GM13976 (cell line): ENCODE results near the gene DAAM1.

ENCODE experiments used
- DNase-seq: peaks from one replicate; pipeline ENCODE4 v3.0.0; 2012; ENCODE audit warnings: low spot score
- CTCF ChIP-seq: IDR thresholded peaks from 2 replicates; pipeline ENCODE4 v1.5.1; 2012; ENCODE audit warnings: borderline replicate concordance, mild to moderate bottlenecking; ENCODE audit not compliant: insufficient read depth; ENCODE audit errors: extremely low read depth, missing control alignments, control extremely low read depth
- in situ Hi-C: fragments of 300-500 bp; cut with MboI; formaldehyde crosslinking; loops from one replicate; pipeline ENCODE4 v1.12.0; 2022; ENCODE audit warnings: low sequenced_read_pairs, mixed read lengths, inconsistent platforms; ENCODE audit not compliant: unreplicated experiment

DAAM1 gene

GRCh38 chr14:59314953-59315599 lies 126.6 kb downstream of the DAAM1 start:
- no peak for DNase-seq
- TF ChIP-seq CTCF = no peak
- in situ Hi-C loops = no loop called here

DNA sequence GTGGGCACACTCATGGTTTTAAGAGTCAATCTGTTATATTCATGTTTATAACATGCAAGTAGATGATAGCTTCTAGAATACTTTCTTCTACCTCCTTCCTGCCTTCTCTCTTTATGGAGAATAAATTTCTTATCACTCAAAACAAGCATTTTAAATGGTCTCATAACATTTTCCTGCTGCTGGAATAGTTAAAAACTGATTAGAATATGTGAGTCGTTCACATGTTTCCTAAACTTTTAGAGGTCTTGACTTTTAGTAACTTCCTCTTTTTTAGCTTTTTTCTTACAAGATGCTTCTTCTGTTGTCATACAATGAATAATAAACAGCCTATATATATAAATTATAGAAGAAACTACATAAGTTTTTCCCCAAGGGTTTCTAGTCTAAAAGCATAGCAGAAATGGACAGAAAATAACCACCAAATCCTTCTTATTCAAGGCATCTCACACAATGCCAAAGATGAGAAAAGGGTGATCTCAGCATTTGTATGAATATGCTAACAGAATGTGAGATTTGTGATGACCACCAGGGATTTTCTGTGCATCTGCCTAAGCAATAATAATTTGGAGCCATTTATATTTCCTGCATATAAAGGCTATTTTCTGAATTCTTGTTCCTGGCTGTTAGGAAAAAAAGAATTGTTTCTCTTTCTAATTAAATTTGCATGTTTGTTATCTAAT lies 127.8 kb downstream of the DAAM1 start:
- TF ChIP-seq CTCF = no peak
- no peak for DNase-seq
- in situ Hi-C loops = no loop called here

DNA sequence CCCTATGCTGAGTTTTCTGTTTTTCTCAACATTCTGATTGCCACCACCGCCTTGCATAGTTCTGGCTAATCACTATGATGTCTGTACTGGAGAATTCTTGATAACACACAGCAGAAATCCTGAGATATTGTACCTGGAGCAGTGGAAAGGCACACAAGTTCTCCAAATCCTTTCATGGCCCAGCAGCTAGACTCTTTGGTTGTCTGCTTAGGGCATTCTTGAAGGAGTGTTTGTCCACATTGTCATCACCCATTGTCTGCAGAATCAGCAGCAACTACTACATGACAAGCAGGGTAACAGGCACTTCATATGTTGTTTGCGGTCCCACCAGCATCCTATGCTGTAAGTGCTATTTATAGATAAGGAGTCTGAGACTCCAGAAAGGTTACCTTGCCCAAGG lies 128.9 kb downstream of the DAAM1 start:
- no peak for TF ChIP-seq CTCF
- in situ Hi-C loops = no loop called here

DNA sequence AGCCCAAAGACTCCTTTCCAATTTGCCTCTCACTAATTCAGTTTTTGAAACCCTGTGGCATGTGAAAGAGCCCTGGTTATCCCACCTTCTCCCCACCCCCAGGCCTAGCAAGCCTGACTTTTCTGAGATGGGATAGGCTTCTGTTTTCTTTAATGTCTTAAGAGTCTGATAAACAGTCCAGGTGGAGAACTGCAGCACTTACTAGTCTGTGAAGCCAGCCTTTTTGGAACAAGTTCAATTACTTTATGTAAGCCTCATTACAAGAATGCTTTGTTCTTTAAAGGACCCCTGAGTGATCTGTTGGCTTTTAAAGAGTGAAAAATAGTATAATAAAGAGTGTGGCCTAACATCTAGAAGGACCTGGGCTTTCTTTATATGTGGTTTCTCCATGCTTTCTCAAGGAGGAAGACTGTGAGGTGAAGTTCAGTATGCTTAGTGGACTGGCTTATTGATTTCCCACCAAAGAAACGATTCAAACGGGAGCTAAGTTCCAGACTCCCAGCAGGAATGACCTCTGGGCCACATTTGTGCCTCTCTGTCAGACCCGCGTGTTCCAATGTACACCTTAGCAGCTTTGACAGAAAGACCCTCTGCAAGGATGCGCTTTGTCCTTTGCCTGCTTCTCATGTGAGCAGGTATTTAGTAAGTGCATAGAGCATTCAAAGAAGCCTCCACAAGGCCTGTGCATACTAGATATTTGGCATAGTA lies 129.5 kb downstream of the DAAM1 start:
- in situ Hi-C loops = no loop called here
- TF ChIP-seq CTCF = no peak
- DNase-seq = no peak

More for the DNA sequence above, 128.9 kb downstream of the DAAM1 start:
- no peak for DNase-seq

DNA sequence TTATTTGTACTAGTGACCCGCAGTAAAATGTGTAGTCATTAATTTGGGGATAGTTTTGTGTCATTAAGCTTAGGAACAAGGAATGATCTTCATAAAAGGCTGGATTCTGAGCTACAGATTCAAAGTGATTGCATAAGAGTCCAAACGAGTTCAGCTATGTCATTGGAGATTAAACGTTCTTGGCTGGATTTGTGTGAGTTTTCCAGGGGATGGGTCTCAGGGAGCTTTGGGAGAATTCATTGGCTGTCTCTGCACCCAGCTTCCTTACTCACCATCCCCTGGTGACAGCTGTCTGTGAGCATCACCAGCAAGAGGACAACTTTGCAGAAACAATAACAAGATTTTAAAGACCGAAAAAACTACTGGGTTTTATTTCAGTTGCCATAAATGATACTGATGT lies 130.4 kb downstream of the DAAM1 start:
- in situ Hi-C loops = no loop called here

More for the DNA sequence above, 130.4 kb downstream of the DAAM1 start:
- DNase-seq = no peak
- TF ChIP-seq CTCF = no peak
